TTC549 (cell line): ENCODE measurements around the gene FAM120B.

Source experiments
- FAIRE-seq: peaks from 2 replicates; lab custom pipeline; 2012; peaks lifted over from hg19 to GRCh38; lab: Jason Lieb, UNC

The FAM120B gene

GRCh38 chr6:170272341-170273065 lies 34.1 kb upstream of the FAM120B start:
- no peak for FAIRE-seq

- FAIRE-seq = no peak
These were observed 33.4 kb upstream of the FAM120B start for GRCh38 chr6:170273191-170273590.

GRCh38 chr6:170273681-170274080 lies 32.9 kb upstream of the FAM120B start:
- FAIRE-seq = no peak

GRCh38 chr6:170274713-170275560 lies 31.6 kb upstream of the FAM120B start:
- no peak for FAIRE-seq

GRCh38 chr6:170276369-170277057 lies 30.0 kb upstream of the FAM120B start:
- FAIRE-seq = no peak

GRCh38 chr6:170277893-170278742 lies 28.4 kb upstream of the FAM120B start:
- no peak for FAIRE-seq

- FAIRE-seq = no peak
These were observed 27.8 kb upstream of the FAM120B start for GRCh38 chr6:170278743-170279094.

- no peak for FAIRE-seq
These were observed 27.1 kb upstream of the FAM120B start for GRCh38 chr6:170279426-170279825.

GRCh38 chr6:170279977-170280688 lies 26.4 kb upstream of the FAM120B start:
- FAIRE-seq = no peak

GRCh38 chr6:170280689-170281045 lies 25.9 kb upstream of the FAM120B start:
- no peak for FAIRE-seq

- FAIRE-seq = no peak
These were observed 24.9 kb upstream of the FAM120B start for GRCh38 chr6:170281331-170282292.

- no peak for FAIRE-seq
These were observed 23.9 kb upstream of the FAM120B start for GRCh38 chr6:170282512-170283158.

GRCh38 chr6:170283212-170284081 lies 23.1 kb upstream of the FAM120B start:
- FAIRE-seq = no peak

- no peak for FAIRE-seq
These were observed 22.3 kb upstream of the FAM120B start for GRCh38 chr6:170284126-170284773.

- no peak for FAIRE-seq
These were observed 21.6 kb upstream of the FAM120B start for GRCh38 chr6:170284866-170285469.

GRCh38 chr6:170285482-170285881 lies 21.1 kb upstream of the FAM120B start:
- FAIRE-seq = no peak

GRCh38 chr6:170286246-170286933 lies 20.2 kb upstream of the FAM120B start:
- FAIRE-seq = no peak
